Activated T-cell treated with anti-CD3 and anti-CD28 coated beads for 1 hour (primary cell): ENCODE results near the gene MRFAP1.
A peak's percentile ranks its signal among the peaks of the same experiment; 100 is the strongest.

ENCODE experiments used
- DNase-seq: peaks from one replicate; pipeline ENCODE4 v3.0.0-alpha.2; 2020; ENCODE audit warnings: low read depth

The MRFAP1 gene

DNA sequence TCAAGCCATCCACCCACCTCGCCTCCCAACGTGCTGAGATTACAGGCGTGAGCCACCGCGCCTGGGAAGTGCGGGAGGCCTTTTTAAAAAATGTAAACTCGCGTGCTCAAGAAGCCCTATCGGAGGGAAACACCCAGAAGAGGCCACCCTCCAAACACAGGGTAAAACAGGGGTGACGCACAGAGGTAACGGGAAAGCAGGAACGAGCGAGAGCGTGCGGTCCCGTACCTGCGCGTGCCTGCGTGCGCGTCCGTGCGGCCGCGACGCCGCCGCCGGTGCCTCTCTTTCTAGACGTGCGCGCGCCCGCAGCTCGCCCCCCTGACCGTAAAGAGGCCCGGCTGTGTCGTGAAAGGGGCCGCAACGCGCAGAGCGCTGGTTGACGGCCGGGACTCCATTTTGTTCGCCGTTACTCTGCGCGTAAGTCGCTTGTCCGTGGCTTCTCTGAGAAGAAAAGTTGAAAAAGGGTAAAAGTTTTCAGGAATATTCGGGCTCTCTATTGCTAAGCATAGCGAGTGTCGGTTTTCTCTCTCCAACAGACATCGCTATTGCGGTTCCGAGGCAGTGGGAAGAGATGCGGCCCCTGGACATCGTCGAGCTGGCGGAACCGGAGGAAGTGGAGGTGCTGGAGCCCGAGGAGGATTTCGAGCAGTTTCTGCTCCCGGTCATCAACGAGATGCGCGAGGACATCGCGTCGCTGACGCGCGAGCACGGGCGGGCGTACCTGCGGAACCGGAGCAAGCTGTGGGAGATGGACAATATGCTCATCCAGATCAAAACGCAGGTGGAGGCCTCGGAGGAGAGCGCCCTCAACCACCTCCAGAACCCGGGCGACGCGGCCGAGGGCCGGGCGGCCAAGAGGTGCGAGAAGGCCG, at the start of gene MRFAP1:
Gene MRFAP1 (plus strand): TSS at position 394 of the 872 bp plus-strand sequence. CDS start 178 bp downstream, at position 572.
- peak; percentile 91 for DNase-seq

DNA sequence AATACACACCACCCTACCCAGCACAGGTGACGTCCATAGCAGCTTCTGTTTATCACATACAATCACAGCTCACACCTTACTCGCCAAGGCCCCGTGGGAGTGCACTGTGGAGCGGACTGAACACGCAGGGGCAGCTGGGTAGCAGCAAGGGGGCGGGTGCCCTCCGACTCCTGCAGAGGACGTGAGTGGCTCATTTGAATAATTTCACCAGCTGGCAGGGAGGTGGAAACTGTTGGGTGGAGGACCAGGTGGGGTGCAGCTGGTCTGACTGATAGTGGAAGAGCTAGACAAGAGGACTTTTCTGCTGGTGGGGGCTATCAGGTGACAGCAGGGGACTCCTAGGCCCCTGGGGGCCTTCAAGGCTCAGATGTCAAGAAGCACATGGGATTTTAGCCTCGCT, 49.2 kb upstream of the MRFAP1 start:
- DNase-seq: no peak

DNA sequence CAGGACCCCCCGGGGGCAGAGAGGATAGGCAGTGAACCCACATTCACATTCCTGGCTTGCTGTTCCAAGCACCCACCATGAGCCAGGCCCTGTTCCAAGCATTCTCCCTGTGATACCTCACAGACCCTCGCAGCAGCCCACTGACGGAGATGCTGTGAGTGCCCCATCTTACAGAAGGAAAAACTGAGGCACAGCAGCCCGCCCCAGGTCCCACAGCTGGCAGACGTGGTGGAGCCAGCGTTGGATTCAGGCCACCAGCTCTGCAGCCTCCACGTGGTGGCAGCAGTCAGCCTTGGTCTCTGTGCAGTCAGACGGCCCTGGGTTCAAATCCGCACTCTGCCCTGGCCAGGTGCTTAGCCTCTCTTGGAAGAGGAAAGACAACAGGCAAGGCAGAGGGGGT, 48.7 kb upstream of the MRFAP1 start:
- no peak for DNase-seq

DNA sequence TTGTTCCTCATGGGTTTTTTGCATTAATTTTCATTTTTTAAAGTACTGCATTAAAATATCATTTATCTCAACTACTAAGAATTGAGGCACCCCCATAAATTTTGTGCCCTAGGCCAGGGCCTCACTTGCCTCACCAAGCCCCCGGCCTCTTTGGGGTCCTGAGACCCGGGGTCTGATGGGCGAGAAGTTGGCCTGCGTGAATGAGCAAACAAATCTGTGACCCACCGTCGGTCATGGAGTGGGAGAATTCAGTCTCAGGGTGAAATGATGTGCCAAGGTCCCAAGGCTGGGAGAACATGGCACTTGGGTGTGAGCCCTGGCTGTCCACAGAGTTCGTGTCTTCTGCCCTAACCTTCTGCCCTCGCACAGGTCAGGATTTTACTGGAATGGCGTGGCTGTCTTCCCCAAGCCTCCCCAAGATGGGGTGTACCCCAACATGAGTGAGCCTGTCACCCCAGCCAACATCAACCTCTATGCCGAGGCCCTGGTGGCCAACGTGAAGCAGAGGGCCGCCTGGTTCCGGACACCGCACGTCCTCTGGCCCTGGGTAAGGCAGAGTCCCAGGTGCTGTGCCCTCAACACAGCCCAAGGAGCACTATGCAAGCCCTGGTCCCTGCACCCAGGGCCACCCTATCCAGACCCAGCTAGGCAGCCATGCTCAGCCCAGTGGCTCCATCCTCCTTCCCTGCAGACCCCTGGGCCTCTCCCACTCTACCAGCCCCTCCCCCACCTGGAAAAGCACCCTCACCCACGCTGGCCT, 47.5 kb upstream of the MRFAP1 start:
- DNase-seq: no peak

DNA sequence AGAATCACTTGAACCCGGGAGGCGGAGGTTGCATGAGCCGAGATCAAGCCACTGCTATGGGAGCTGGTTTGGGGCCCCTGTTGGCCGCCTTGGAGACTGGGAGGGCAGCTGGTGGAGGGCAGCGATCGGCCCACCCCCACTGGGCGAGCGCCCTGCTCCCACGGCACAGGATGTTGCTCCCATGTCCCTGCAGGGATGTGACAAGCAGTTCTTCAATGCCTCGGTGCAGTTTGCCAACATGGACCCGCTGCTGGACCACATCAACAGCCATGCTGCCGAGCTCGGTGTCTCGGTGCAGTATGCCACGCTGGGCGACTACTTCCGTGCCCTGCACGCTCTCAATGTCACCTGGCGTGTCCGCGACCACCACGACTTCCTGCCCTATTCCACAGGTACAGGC, 46.1 kb upstream of the MRFAP1 start:
- DNase-seq: no peak

DNA sequence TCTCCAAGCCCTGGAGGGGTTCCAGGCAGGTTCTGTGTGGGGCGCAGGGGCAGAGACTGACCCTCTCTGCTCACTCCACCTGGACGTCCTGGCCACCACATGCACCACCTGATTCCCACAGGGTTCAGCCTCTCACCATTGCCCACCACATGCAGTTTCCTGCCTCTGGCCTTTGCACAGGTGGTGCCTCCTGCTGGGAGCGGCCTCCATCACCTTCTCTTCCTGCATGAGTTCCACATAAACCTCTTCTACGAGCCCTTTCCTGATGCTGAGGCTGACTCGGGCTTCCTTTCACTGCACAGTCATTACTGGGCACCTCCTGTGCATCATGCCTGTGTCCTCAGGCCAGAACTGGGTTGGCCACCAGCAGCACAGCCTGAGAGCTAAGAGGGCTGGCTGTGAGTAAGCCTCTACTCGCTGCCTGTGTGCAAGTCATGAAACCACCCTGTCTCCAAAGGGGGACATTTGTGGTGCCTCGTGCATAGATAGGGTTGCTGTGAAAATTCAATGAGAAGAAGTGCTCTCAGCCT, 45.6 kb upstream of the MRFAP1 start:
- no peak for DNase-seq

DNA sequence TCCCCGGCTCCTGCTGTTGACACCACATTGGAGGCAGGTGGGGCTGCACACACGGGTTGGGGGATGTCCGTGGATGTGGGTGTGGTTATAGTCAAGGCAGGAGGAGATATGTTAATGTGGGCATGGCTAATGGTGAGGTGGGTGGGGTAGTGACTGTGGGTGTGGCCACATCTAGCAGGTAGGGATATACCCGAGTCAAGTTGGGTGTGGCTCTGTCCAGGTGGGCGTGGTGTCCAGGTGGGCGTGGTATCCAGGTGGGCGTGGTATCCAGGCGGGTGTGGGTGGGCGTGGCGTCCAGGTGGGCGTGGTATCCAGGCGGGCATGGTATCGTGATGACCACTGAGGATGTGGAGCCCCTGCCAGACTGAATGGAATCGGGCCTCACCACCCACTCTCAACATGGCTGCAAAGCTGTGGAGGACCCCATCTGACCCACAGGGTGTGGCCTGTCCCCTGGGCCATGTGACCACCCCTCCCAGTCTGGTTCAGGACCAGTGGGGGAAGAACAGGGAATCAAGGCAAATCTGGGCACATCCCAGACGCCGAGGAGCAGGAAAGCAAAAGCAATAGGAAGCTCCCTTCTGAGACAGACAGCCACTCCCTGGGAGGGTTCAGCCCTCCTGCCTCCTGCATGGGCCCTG, 44.5 kb upstream of the MRFAP1 start:
- no peak for DNase-seq

DNA sequence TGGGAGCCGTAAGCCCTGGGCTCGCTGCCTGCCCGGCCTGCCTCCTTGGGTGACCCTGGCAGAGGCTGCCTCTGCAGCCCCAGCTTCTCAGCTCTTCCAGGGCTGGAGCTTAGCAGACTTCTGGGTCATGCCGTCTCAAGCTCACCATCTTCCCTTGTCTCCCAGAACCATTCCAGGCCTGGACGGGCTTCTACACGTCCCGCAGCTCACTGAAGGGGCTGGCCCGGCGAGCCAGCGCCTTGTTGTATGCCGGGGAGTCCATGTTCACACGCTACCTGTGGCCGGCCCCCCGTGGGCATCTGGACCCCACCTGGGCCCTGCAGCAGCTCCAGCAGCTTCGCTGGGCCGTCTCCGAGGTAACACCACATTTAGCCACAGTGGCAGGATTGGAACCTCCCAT, 43.5 kb upstream of the MRFAP1 start:
- DNase-seq: no peak

DNA sequence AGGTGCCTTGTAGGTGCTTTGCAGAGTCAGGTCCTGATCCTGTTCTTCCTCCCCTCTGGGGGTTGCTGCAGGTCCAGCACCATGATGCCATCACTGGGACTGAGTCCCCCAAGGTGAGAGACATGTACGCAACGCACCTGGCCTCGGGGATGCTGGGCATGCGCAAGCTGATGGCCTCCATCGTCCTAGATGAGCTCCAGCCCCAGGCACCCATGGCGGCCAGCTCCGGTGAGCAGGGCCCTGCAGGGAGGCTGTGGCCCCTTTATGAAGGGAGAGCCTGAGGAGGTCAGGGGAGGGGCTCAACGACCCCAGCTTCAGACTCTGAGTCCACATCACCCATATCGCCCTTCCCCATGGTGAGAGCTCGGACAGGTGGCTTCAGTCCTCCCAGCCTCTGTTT, 42.4 kb upstream of the MRFAP1 start:
- no peak for DNase-seq

DNA sequence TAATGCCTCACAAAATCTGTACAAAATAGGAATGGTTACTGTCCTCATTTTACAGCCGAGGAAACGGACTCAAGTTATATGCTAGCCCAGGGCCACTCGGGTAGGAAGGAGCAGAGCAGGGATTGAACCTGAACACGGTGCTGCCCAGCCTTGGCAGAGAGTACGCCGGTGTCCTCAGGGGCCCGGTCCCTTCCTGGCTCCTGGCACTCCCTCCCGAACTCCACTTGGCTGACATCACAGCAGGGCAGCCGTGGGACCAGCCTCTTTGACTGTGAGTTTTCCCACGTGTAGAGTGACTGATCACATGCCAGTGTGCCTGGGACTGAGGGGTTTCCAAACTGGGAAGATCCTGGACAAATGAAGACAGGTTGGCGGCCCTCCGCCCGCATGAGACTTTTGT, 41.8 kb upstream of the MRFAP1 start:
- DNase-seq: no peak

DNA sequence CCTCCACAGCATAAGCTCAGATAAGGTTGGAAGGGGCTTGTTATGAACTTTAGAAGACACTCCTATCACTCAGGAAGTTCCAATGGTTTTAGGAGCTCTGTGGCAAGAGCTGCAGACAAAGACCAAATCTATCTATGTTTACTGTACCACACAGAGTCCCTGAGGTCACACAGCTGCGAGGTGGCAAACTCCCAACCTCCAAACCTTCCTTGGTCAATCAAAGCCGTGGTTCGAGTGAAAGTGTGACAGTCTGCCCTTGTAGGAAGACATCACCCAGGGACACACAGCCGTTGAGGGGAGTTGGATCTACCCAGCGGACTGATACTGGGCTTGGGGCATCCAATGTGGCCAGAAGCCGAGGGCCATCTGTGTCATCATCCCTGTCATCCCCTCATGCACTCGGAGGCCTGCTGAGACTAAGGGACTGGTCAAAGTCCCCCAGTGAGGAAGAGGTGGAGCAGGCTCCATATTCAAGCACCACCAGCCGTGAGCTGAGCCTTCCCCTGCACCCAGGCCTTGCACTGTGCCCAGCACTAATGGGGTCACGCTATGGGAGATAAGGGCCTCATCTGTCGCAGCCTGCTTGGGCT, 38.7 kb upstream of the MRFAP1 start:
- DNase-seq: no peak

DNA sequence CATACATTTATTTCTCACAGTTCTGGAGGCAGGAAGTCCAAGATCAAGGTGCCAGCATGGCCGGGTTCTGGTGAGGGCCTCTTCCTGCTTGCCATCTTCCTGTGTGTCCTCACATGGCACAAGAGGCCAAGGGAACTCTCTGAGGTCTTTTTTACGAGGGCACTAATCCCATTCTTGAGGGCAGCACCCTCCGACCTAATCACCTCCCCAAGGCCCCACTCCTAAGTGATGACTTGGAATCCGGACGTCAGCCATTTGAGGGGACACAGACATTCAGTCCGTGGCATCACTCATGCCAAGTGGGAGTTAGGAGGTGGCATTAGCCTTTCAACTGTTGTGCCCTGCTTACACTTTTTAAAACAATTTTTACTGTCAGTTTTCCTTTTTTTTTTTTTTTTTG, 38.2 kb upstream of the MRFAP1 start:
- no peak for DNase-seq

DNA sequence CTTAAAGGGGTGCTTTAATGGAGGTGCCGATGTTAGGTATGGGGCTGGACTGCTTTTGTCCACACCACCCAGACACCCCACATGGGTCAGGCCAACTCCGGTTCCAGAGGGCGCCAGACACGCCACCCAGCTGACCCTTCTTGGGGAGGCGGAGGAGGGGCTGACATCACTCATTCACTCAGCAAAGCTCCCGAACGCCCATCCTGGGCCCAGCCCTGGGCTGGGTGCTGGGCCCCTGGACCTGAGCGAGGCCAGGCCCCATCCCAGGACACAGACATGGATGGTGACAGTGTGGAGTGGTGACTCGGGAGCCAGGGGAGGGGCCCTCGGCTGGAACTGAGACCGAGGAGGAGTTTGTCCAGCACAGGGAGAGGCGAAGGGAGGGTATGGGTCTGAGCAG, 37.4 kb upstream of the MRFAP1 start:
- no peak for DNase-seq

DNA sequence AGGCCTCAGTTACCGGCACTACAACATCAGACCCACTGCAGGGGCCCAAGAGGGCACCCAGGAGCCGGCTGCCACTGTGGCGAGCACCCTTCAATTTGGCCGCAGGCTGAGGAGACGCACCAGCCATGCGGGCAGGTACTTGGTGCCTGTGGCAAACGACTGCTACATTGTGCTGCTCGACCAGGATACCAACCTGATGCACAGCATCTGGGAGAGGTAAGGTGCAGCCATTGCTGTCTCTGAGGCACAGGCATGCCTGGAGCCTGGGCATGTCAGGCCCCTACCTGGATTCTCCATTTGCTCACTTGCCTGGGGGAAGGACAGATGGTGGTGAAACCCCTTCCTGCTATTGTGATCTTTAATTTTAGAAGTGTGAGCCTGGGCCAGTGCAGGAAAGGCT, 35.4 kb upstream of the MRFAP1 start:
- no peak for DNase-seq

DNA sequence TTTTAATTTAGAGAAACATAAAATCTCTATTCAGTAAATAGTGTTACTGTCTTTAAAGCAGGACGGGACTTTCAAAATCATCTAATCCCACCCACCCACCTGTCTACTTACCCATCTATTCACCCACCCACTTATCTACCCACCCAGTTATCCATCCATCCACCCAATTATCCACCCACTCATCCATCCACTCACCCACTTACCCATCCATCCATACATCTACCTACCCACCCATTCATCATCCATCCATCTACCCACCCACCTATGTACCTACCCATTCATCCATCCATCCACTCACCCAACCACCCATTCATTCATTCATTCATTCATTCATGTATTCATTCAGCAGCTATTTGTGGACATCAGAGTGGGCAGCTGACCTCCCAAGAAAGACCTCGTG, 34.9 kb upstream of the MRFAP1 start:
- no peak for DNase-seq

DNA sequence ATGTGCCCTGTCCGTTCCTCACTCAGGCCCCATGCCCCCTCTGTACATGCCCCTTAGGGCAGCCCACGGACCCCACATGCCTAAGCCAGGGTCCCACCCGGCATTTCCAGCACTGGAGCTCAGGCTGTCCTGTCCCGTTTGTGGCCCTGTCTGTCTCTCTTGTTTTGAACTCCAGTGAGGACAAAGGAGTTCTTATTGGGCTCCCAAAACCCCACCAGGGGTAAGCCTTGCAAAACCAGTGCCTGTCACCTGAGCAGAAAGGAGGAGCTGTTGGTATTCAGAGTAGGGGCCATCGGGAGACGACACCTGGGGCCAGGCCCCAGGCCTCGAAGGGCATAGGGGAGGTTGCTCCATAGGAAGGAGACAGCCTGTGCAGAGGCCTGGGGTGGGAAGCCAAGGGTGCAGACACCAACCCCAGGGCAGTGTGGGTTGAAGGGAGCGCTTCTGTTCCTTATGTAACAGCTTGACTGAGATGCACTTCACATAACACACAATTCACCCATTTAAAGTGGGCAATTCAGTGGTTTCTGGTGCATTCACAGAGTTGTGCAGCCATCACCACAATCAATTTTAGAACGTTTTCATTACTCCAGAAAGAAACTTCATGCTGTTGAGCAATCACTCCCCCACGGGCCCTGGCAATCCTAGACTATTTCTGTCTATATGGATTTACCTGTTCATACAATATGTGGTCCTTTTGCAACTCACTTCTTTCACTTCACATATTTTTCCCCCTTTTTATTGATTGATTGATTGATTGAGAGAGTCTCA, 33.8 kb upstream of the MRFAP1 start:
- no peak for DNase-seq

DNA sequence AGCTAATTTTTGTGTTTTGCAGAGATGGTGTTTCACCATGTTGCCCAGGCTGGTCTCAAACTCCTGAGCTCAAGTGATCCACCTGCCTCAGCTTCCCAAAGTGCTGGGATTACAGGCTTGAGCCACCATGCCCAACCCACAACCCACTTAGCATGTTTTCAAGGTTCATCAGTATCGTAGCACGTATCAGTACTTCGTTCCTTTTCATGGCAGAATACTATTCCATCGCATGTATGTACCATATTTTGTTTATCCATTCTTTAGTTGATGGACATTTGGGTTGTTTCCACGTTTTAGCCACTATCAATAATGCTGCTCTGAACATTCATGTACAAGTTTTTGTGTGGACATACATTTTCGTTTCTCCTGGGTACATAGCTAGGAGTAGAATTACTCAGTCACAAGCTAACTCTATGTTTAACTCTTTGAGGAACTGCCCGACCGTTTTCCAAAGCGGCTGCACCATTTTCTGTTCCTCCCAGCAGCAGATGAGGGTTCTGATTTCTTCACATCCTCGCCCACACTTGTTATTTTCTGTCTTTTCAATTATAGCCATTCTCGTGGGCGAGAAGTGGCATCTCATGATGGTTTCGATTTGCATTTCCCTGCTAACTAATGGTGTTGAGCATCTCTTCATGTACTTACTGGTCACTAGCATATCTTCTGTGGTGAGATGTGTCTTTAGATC, 33.0 kb upstream of the MRFAP1 start:
- no peak for DNase-seq

DNA sequence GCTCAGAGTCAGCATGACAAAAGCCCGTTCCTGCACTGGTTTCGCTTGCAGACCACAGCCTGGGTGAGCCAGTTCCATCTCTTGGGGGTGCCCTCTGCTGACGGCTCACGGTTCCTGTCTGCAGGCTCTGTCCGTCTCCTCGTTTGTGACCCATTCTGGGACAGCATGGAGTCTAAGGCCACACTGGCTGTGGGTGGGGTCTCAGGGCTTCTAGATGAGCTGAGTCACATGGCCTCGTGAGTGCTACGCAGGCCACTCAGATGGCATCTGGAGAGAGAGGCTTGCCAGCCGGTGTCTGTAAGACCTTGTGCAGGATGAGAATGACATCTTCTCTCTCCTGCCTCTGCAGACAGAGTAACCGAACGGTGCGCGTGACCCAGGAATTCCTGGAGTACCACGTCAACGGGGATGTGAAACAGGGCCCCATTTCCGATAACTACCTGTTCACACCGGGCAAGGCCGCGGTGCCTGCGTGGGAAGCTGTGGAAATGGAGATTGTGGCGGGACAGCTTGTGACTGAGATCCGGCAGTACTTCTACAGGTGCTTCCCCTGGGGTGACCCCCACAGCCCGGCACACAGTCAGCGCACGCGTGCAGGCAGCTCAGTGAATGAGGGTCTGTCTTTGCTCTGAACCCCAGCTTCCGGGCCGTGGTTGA, 31.6 kb upstream of the MRFAP1 start:
- DNase-seq: no peak

DNA sequence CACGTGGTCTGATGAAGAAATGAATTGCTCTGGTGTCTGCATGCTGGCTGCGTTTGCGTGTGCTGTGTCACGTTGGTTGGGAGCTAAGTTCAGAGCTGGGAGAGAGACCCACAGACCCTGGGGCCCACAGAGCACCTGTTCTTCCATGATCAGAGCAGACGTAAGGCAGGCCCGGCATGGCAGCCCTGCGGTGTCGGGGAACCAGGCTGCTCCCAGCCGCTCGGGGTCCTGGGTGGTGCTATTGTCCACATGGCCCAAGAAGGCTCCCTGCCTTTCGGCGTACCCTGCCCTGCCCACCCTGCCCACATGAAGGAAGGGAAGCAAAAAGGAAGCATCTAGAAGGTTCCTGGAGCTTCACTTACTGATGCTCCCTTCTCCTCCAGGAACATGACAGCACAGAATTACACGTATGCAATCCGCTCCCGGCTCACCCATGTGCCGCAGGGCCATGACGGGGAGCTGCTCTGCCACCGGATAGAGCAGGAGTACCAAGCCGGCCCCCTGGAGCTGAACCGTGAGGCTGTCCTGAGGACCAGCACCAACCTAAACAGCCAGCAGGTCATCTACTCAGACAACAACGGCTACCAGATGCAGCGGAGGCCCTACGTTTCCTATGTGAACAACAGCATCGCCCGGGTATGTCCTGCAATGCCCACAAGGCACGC, 30.9 kb upstream of the MRFAP1 start:
- no peak for DNase-seq
